Activated CD8-positive, alpha-beta memory T cell treated with anti-CD3 and anti-CD28 coated beads for 36 hours (primary cell): ENCODE measurements around the gene OTULIN. TPM values are rescaled to one million over a fixed set of nuclear protein-coding genes. Genes with fewer than 3 reads are reported as not detected.

Experiments used
- CTCF ChIA-PET: fragments of 350-600 bp; sonication (Branson Sonifier 250); formaldehyde crosslinking; loops from one replicate; lab custom pipeline; 2021; ENCODE audit warnings: antibody characterized with exemption; lab: Charles Lee
- POLR2A ChIA-PET: fragments of 350-600 bp; sonication (Branson Sonifier 250); formaldehyde crosslinking; loops from one replicate; lab custom pipeline; 2021; ENCODE audit warnings: antibody characterized with exemption; lab: Charles Lee
- total RNA-seq, 2 experiments: library from RNA; stranded (reverse); gene quantifications; one replicate each; pipeline ENCODE4 v1.2.3, GENCODE V29; 2021

OTULIN gene
- total RNA-seq, 2 experiments from 2014 or later: 75.4 to 84.7 TPM

- POLR2A ChIA-PET: no interaction called here
- CTCF ChIA-PET: no interaction called here
These were observed 80.7 kb downstream of the OTULIN start for GRCh38 chr5:14745188-14745563.

GRCh38 chr5:14745753-14746152, 81.2 kb downstream of the OTULIN start:
- ChIA-PET CTCF (no interaction called here), POLR2A (no interaction called here)

- ChIA-PET POLR2A (no interaction called here), CTCF (interaction anchor here (1.8 kb wide), 1 partner anchor 21 kb away, joined by 7 read pairs; no protein-coding TSS in a partner anchor)
These were observed 83.8 kb downstream of the OTULIN start for GRCh38 chr5:14748180-14748900.

Other genes with a start within 250 kb of the OTULIN start
- 10 to 100 TPM; 14.0 to 16.5 TPM for gene OTULINL, start 82.9 kb upstream of the OTULIN start, total RNA-seq
- gene ANKH, start 207.1 kb downstream of the OTULIN start, total RNA-seq: 10 to 100 TPM; 88.6 to 90.1 TPM